Vagina (tissue), 2 donors: ENCODE results near the gene NLGN1.

Experiments used
- CTCF ChIP-seq, 3 experiments: fragments of 450-650 bp in 2 of 3; fragments of 200-600 bp in 1 of 3; sonication (generic) in 1 of 3; IDR thresholded peaks; one replicate each; pipeline ENCODE4 v1.5.1; 2017 to 2019; ENCODE audit warnings: antibody characterized with exemption in 3 of 3, mild to moderate bottlenecking in 2 of 3, moderate library complexity in 2 of 3
- POLR2A ChIP-seq, 2 donors: fragments of 450-650 bp; IDR thresholded peaks; one replicate each; pipeline ENCODE4 v1.6.1; 2017; ENCODE audit warnings: antibody characterized with exemption in 2 of 2, mild to moderate bottlenecking in 2 of 2, moderate library complexity in 2 of 2

GRCh38 chr3:173734473-173734872, 336.9 kb downstream of the NLGN1 start:
- TF ChIP-seq POLR2A (IDR thresholded peaks at IDR 0.05) (no peak), CTCF (IDR thresholded peaks at IDR 0.05) (no peak)
